Measurements from ENCODE around the gene PARVG.

DNA sequence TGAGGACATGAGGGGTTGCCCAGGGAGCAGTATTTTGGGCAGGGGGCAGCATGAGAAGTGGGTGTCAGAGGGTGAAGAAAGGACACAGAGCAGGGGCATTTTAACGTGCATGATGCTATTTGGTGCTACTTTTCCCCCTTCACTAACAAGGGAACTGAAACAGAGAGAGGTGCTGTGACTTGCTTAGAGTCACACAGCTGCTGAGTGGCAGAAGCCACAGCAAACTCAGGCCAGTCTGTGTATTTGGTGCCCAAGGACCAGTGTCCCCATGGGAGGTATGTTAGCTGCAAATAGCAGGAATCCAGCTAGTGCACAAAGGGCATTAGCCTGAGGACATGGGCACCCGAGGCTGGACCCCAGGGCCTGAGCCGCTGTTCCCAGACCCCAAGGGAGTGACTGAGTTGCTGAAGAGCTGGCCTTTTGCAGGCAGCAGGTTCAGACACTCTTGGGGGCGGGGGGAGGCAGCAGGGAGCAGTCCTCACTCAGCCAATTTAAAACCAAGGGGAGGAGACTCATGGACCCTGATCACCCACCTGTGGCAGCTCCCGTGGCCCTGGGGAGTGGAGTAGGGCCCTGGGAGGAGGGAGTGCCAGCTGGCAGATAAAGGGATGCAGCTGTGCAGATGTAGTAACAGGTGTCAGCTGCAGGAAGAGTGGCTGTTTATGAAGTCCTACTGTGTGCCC is 14.6 kb downstream of the PARVG start:
- no peak for TF ChIP-seq POLR2A (IDR thresholded peaks at IDR 0.05; ENCODE audit: low read length)
- no peak for TF ChIP-seq GATA1 (IDR thresholded peaks at IDR 0.05; ENCODE audit: low read depth, low read length)

Measured in erythroblast (primary cell).